ENCODE results near the gene TMEM72. TPM values are rescaled to one million over a fixed set of nuclear protein-coding genes. Genes with fewer than 3 reads are reported as not detected.

The TMEM72 gene
- total RNA-seq, 1 donor from 2014 or later = not detected

- Mint-ChIP-seq H3K36me3 (ENCODE audit: low read depth, unreplicated experiment) (no peaks in the 10 kb centered on the region), H3K9me3 (ENCODE audit: unreplicated experiment) (no peaks in the 10 kb centered on the region), H3K27me3 (ENCODE audit: unreplicated experiment) (peaks cover 4% of the 10 kb centered on the region), H3K27ac (ENCODE audit: unreplicated experiment) (no peak overlapping the region), H3K4me3 (ENCODE audit: unreplicated experiment) (no peak overlapping the region), H3K4me1 (ENCODE audit: unreplicated experiment) (peaks cover 5% of the 10 kb centered on the region)
- TF ChIP-seq, protein P1, sequence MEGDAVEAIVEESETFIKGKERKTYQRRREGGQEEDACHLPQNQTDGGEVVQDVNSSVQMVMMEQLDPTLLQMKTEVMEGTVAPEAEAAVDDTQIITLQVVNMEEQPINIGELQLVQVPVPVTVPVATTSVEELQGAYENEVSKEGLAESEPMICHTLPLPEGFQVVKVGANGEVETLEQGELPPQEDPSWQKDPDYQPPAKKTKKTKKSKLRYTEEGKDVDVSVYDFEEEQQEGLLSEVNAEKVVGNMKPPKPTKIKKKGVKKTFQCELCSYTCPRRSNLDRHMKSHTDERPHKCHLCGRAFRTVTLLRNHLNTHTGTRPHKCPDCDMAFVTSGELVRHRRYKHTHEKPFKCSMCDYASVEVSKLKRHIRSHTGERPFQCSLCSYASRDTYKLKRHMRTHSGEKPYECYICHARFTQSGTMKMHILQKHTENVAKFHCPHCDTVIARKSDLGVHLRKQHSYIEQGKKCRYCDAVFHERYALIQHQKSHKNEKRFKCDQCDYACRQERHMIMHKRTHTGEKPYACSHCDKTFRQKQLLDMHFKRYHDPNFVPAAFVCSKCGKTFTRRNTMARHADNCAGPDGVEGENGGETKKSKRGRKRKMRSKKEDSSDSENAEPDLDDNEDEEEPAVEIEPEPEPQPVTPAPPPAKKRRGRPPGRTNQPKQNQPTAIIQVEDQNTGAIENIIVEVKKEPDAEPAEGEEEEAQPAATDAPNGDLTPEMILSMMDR (IDR thresholded peaks at IDR 0.05; ENCODE audit: unreplicated experiment) = no peak
- DNase-seq (ENCODE audit: low spot score) = no peak
Measured at GRCh38 chr10:44873160-44873559, 38.0 kb upstream of the TMEM72 start.

DNA sequence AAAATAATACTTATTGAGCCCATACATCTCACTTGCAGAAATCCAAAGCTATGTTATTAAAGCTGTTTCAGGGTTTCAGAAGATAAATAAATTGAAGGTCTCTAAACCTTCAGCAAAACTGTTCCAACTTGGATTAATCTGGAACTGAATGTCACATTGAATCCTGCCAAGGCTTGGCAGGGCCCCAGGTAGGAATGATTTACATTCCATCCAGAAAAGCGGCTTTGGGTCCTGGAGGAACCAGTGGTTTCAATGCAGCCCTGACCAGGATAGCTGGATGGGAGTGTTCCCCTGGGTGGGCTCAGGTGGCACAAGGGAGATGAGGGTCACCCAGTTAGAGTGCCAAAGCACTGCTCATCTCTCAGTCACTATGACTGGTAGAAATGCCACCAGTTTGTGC, 37.0 kb upstream of the TMEM72 start:
- Mint-ChIP-seq H3K27me3 (ENCODE audit: unreplicated experiment) (peaks cover 7% of the 10 kb centered on the region), H3K27ac (ENCODE audit: unreplicated experiment) (no peak overlapping the region), H3K36me3 (ENCODE audit: low read depth, unreplicated experiment) (no peaks in the 10 kb centered on the region), H3K4me3 (ENCODE audit: unreplicated experiment) (no peak overlapping the region), H3K4me1 (ENCODE audit: unreplicated experiment) (peaks cover 5% of the 10 kb centered on the region), H3K9me3 (ENCODE audit: unreplicated experiment) (no peaks in the 10 kb centered on the region)
- TF ChIP-seq, protein P1 (IDR thresholded peaks at IDR 0.05; ENCODE audit: unreplicated experiment) = no peak
- DNase-seq (ENCODE audit: low spot score) = no peak

- TF ChIP-seq, protein P1 (IDR thresholded peaks at IDR 0.05; ENCODE audit: unreplicated experiment) = no peak
- Mint-ChIP-seq H3K4me1 (ENCODE audit: unreplicated experiment) (peaks cover 5% of the 10 kb centered on the region), H3K4me3 (ENCODE audit: unreplicated experiment) (peak overlapping the region; percentile 89), H3K36me3 (ENCODE audit: low read depth, unreplicated experiment) (no peaks in the 10 kb centered on the region), H3K27ac (ENCODE audit: unreplicated experiment) (no peak overlapping the region), H3K9me3 (ENCODE audit: unreplicated experiment) (no peaks in the 10 kb centered on the region), H3K27me3 (ENCODE audit: unreplicated experiment) (peaks cover 18% of the 10 kb centered on the region)
- DNase-seq (ENCODE audit: low spot score) = peak; percentile 83
Measured at GRCh38 chr10:44878706-44879530, 32.2 kb upstream of the TMEM72 start.

DNA sequence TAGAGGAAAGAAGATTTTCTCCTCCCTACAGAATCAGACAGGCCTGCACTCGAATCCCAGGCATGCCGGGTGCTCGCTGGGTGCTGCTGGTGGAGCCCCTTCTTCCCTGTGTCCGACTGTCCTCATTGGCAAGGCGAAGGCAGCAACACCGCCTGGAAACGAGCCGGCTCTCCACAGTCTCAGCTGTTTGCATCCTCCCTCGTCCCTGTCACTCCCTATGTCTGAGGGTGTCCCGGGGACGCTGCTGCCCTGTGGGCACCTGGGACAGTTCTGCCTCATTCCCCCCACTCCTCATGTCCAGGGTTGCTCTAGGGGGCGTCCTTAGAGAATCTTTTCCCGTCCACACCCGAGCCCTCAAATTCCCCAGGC, 31.6 kb upstream of the TMEM72 start:
- Mint-ChIP-seq H3K4me3 (ENCODE audit: unreplicated experiment) (peak overlapping the region; percentile 89), H3K27ac (ENCODE audit: unreplicated experiment) (no peak overlapping the region), H3K27me3 (ENCODE audit: unreplicated experiment) (peaks cover 18% of the 10 kb centered on the region), H3K4me1 (ENCODE audit: unreplicated experiment) (peaks cover 5% of the 10 kb centered on the region), H3K36me3 (ENCODE audit: low read depth, unreplicated experiment) (no peaks in the 10 kb centered on the region), H3K9me3 (ENCODE audit: unreplicated experiment) (no peaks in the 10 kb centered on the region)
- DNase-seq (ENCODE audit: low spot score) = no peak
- TF ChIP-seq, protein P1 (IDR thresholded peaks at IDR 0.05; ENCODE audit: unreplicated experiment) = no peak

- DNase-seq (ENCODE audit: low spot score) = no peak
- TF ChIP-seq, protein P1 (IDR thresholded peaks at IDR 0.05; ENCODE audit: unreplicated experiment) = no peak
- Mint-ChIP-seq H3K4me1 (ENCODE audit: unreplicated experiment) (peaks cover 5% of the 10 kb centered on the region), H3K27ac (ENCODE audit: unreplicated experiment) (no peak overlapping the region), H3K36me3 (ENCODE audit: low read depth, unreplicated experiment) (no peaks in the 10 kb centered on the region), H3K27me3 (ENCODE audit: unreplicated experiment) (peaks cover 16% of the 10 kb centered on the region), H3K4me3 (ENCODE audit: unreplicated experiment) (no peak overlapping the region), H3K9me3 (ENCODE audit: unreplicated experiment) (no peaks in the 10 kb centered on the region)
Measured at GRCh38 chr10:44880090-44880715, 30.9 kb upstream of the TMEM72 start.
